MCF 10A (cell line): ENCODE data around the gene PACRG. TPM values are rescaled to one million over a fixed set of nuclear protein-coding genes. Genes with fewer than 3 reads are reported as not detected.

Experiments used
- BruUV-seq: library from RNA; stranded (reverse); fragments of 400-500 nt; replicated peaks from 2 replicates; lab custom pipeline; 2021; lab: Mats Ljungman, UMichigan
- CTCF ChIA-PET: fragments of 300-600 bp; sonication (Branson Sonifier 250); formaldehyde crosslinking; extraction: SDS; loops from one replicate; lab custom pipeline; 2021; ENCODE audit warnings: antibody characterized with exemption, inconsistent platforms; lab: Yijun Ruan, JAX
- POLR2A ChIA-PET: fragments of 300-600, 350-650 bp; sonication (Branson Sonifier 250); formaldehyde crosslinking; extraction: SDS; loops from one replicate; lab custom pipeline; 2020; ENCODE audit warnings: antibody characterized with exemption, inconsistent platforms; lab: Yijun Ruan, JAX
- DNase-seq: peaks from one replicate; pipeline ENCODE4 v3.0.0-alpha.2; 2018; ENCODE audit not compliant: unreplicated experiment
- H3K27ac Mint-ChIP-seq: one replicate; pipeline ENCODE4 v1.8.0; 2022; ENCODE audit warnings: mild to moderate bottlenecking, low read depth, mixed read lengths; ENCODE audit not compliant: unreplicated experiment
- H3K27me3 Mint-ChIP-seq: one replicate; pipeline ENCODE4 v1.8.0; 2022; ENCODE audit warnings: mixed read lengths; ENCODE audit not compliant: insufficient read depth, unreplicated experiment
- H3K36me3 Mint-ChIP-seq: one replicate; pipeline ENCODE4 v1.8.0; 2022; ENCODE audit warnings: mild to moderate bottlenecking, moderate library complexity, mixed read lengths; ENCODE audit not compliant: insufficient read depth, unreplicated experiment
- H3K4me1 Mint-ChIP-seq: one replicate; pipeline ENCODE4 v1.8.0; 2022; ENCODE audit warnings: mixed read lengths; ENCODE audit not compliant: insufficient read depth, unreplicated experiment
- H3K4me3 Mint-ChIP-seq: one replicate; pipeline ENCODE4 v1.8.0; 2022; ENCODE audit warnings: mild to moderate bottlenecking, moderate library complexity, mixed read lengths; ENCODE audit not compliant: unreplicated experiment
- H3K9me3 Mint-ChIP-seq: one replicate; pipeline ENCODE4 v1.8.0; 2022; ENCODE audit warnings: mixed read lengths; ENCODE audit not compliant: unreplicated experiment
- CTCF ChIP-seq: fragments of 200-600 bp; IDR thresholded peaks from one replicate; pipeline ENCODE4 v1.8.0; 2022; ENCODE audit warnings: antibody characterized with exemption, mild to moderate bottlenecking; ENCODE audit not compliant: unreplicated experiment
- intact Hi-C: fragments of 100-400 bp; cut with micrococcal nuclease; formaldehyde crosslinking; loops from 2 replicates; pipeline ENCODE4 v1.14.1; 2022
- total RNA-seq: library from RNA; stranded (reverse); gene quantifications from 2 replicates; pipeline ENCODE4 v1.2.3, GENCODE V29; 2022

PACRG gene
- total RNA-seq, 1 experiment from 2014 or later = not detected

- Mint-ChIP-seq H3K27me3 (no peaks in the 10 kb centered on the region), H3K36me3 (no peaks in the 10 kb centered on the region), H3K4me3 (no peak overlapping the region), H3K4me1 (no peaks in the 10 kb centered on the region), H3K27ac (no peak overlapping the region), H3K9me3 (no peaks in the 10 kb centered on the region)
- BruUV-seq = no TSS peak
- intact Hi-C loops = no loop called here
- ChIA-PET CTCF (interaction anchor here (0.6 to 0.7 kb wide), 2 partner anchors 8 to 606 kb away, joined by 3 to 4 read pairs; no protein-coding TSS in a partner anchor), POLR2A (no interaction called here)
- no peak for DNase-seq
- TF ChIP-seq CTCF = no peak
Measured at GRCh38 chr6:163162007-163162873, 434.5 kb downstream of the PACRG start.

- Mint-ChIP-seq H3K9me3 (no peaks in the 10 kb centered on the region), H3K27ac (no peak overlapping the region), H3K4me3 (no peak overlapping the region), H3K36me3 (no peaks in the 10 kb centered on the region), H3K4me1 (no peaks in the 10 kb centered on the region), H3K27me3 (no peaks in the 10 kb centered on the region)
- CTCF ChIA-PET = no interaction called here
- no peak for TF ChIP-seq CTCF
- POLR2A ChIA-PET = no interaction called here
- intact Hi-C loops = no loop called here
- no TSS peak for BruUV-seq
- no peak for DNase-seq
Measured at GRCh38 chr6:163162874-163163213, 435.1 kb downstream of the PACRG start.

GRCh38 chr6:163164175-163164900 lies 436.6 kb downstream of the PACRG start:
- BruUV-seq = no TSS peak
- CTCF ChIA-PET = interaction anchor here (0.6 kb wide), 1 partner anchor 252 kb away, joined by 3 read pairs; no protein-coding TSS in a partner anchor
- no peak for TF ChIP-seq CTCF

More at GRCh38 chr6:163164175-163164900, 436.6 kb downstream of the PACRG start:
- no peak for DNase-seq
- H3K4me1 Mint-ChIP-seq = no peaks in the 10 kb centered on the region
- no peak overlapping the region for H3K27ac Mint-ChIP-seq
- H3K27me3 Mint-ChIP-seq = no peaks in the 10 kb centered on the region
- no peaks in the 10 kb centered on the region for H3K9me3 Mint-ChIP-seq
- no peak overlapping the region for H3K4me3 Mint-ChIP-seq
- no peaks in the 10 kb centered on the region for H3K36me3 Mint-ChIP-seq
- POLR2A ChIA-PET = no interaction called here
- intact Hi-C loops = no loop called here
